Measurements from ENCODE around the gene LPAR1. TPM values are rescaled to one million over a fixed set of nuclear protein-coding genes. Genes with fewer than 3 reads are reported as not detected.

LPAR1 gene
- total and polyA plus RNA-seq, 9 of the 15 experiments (the other 6 are each of a cell fraction or from before 2014, with no cell fraction given), result 0.13 TPM; not detected in 8

GRCh38 chr9:110990481-110990880 is 47.8 kb downstream of the LPAR1 start:
- Histone ChIP-seq H3K27ac (ENCODE audit: extremely low read depth, low read depth, low read length) (no peak overlapping the region), H3K27me3 (ENCODE audit: control insufficient read depth in 2 of 2, insufficient read depth in 2 of 2, low read length in 2 of 2) (no peaks in the 10 kb centered on the region), H3K9ac (ENCODE audit: insufficient read depth in 1 of 2, low read depth in 2 of 2, low read length in 2 of 2) (no peak overlapping the region), H3K9me3 (replicated peaks; ENCODE audit: control insufficient read depth, insufficient read depth, low read depth, low read length) (no peaks in the 10 kb centered on the region), H3K36me3 (ENCODE audit: control insufficient read depth, insufficient read depth, low read length) (no peaks in the 10 kb centered on the region), H2AFZ (ENCODE audit: low read depth, low read length) (no peak overlapping the region), H3K79me2 (ENCODE audit: control insufficient read depth, insufficient read depth, low read length) (no peaks in the 10 kb centered on the region), H3K4me1 (replicated peaks in 1 of 2; ENCODE audit: control insufficient read depth in 2 of 2, insufficient read depth in 2 of 2, low read length in 2 of 2) (no peaks in the 10 kb centered on the region), H3K4me2 (ENCODE audit: insufficient read depth, low read length) (no peak overlapping the region), H3K9me1 (ENCODE audit: control insufficient read depth, insufficient read depth, low read length) (no peaks in the 10 kb centered on the region), H3K4me3 (no peak overlapping the region), H4K20me1 (replicated peaks; ENCODE audit: control insufficient read depth, insufficient read depth, low read length) (no peaks in the 10 kb centered on the region)
- DNase-seq (ENCODE audit: extremely low read depth in 1 of 4, low spot score in 3 of 4) (no peak), FAIRE-seq (no peak), ATAC-seq (no peak)
- no TSS peak for BruUV-seq (replicated peaks)
- intact Hi-C loops (cut with micrococcal nuclease) (no loop called here), in situ Hi-C loops (cut with MboI) (no loop called here)
- 7% methylated on average over 2 of the region's 2 CpGs for WGBS (ENCODE audit: insufficient coverage, low coverage, missing lambda C conversion rate)
- TF ChIP-seq ZC3H11A (IDR thresholded peaks at IDR 0.05; ENCODE audit: low read depth, low read length) (no peak), C11orf30 (IDR thresholded peaks at IDR 0.05; ENCODE audit: low read depth) (no peak), HOXB6 (CRISPR knock-in tag; IDR thresholded peaks at IDR 0.05; ENCODE audit: borderline replicate concordance) (no peak), BRF1 (IDR thresholded peaks at IDR 0.05; ENCODE audit: borderline replicate concordance, extremely low read depth, insufficient read length) (no peak), RHOXF2B (CRISPR knock-in tag; conservative IDR thresholded peaks at IDR 0.05) (no peak), IRF2 (CRISPR knock-in tag; IDR thresholded peaks at IDR 0.05) (no peak), SRSF9 (IDR thresholded peaks at IDR 0.05; ENCODE audit: borderline replicate concordance, low read depth, low read length) (no peak), MLX (CRISPR knock-in tag; conservative IDR thresholded peaks at IDR 0.05) (no peak), JUND (IDR thresholded peaks at IDR 0.05; ENCODE audit: borderline replicate concordance, low read depth, low read length) (no peak), JUND (tag; IDR thresholded peaks at IDR 0.05; ENCODE audit: borderline replicate concordance, low read depth, low read length) (no peak), RCOR1 (IDR thresholded peaks at IDR 0.05; ENCODE audit: borderline replicate concordance in 1 of 2, low read depth in 2 of 2, low read length in 2 of 2) (no peak)
- ChIA-PET POLR2A (no interaction called here), CTCF (ENCODE audit: low intra/inter-chr PET ratio) (no interaction called here)

All from K562 (cell line).